Hepatocyte (in vitro differentiated cells): Measurements from ENCODE around the gene SPECC1. TPM values are rescaled to one million over a fixed set of nuclear protein-coding genes. Genes with fewer than 3 reads are reported as not detected.

Experiments used
- DNase-seq: peaks from one replicate; pipeline ENCODE4 v3.0.0-alpha.2; 2016; ENCODE audit warnings: low spot score
- H2AFZ ChIP-seq: fragments of 200-600 bp; sonication (generic); 2 replicates; pipeline ENCODE4 v1.6.0; 2016; ENCODE audit warnings: antibody characterized with exemption, mild to moderate bottlenecking
- H3K27ac ChIP-seq: fragments of 200-600 bp; sonication (generic); 2 replicates; pipeline ENCODE4 v1.5.1; 2016; ENCODE audit warnings: mild to moderate bottlenecking
- H3K27me3 ChIP-seq: fragments of 200-600 bp; sonication (generic); 2 replicates; pipeline ENCODE4 v1.6.1; 2016
- H3K36me3 ChIP-seq: fragments of 200-600 bp; sonication (generic); replicated peaks from 2 replicates; pipeline ENCODE4 v1.5.1; 2016; ENCODE audit warnings: low read depth; ENCODE audit not compliant: insufficient read depth
- H3K4me1 ChIP-seq: fragments of 200-600 bp; sonication (generic); 2 replicates; pipeline ENCODE4 v1.5.1; 2016; ENCODE audit warnings: mild to moderate bottlenecking, moderate library complexity; ENCODE audit not compliant: insufficient read depth
- H3K4me2 ChIP-seq: fragments of 200-600 bp; sonication (generic); 2 replicates; pipeline ENCODE4 v1.6.0; 2016
- H3K4me3 ChIP-seq: fragments of 200-600 bp; sonication (generic); 2 replicates; pipeline ENCODE4 v1.5.1; 2016; ENCODE audit warnings: mild to moderate bottlenecking
- H3K79me2 ChIP-seq: fragments of 200-600 bp; sonication (generic); 2 replicates; pipeline ENCODE4 v1.6.0; 2017; ENCODE audit warnings: mild to moderate bottlenecking
- H3K9me2 ChIP-seq: fragments of 200-600 bp; sonication (generic); replicated peaks from 2 replicates; pipeline ENCODE4 v1.6.0; 2017; ENCODE audit warnings: mild to moderate bottlenecking; ENCODE audit not compliant: insufficient read depth
- H3K9me3 ChIP-seq: fragments of 200-600 bp; sonication (generic); 2 replicates; pipeline ENCODE4 v1.5.1; 2016; ENCODE audit warnings: low read depth, mild to moderate bottlenecking
- H4K20me1 ChIP-seq: fragments of 200-600 bp; sonication (generic); 2 replicates; pipeline ENCODE4 v1.6.0; 2016; ENCODE audit warnings: mild to moderate bottlenecking; ENCODE audit not compliant: insufficient read depth, poor library complexity, severe bottlenecking
- CTCF ChIP-seq: fragments of 200-600 bp; sonication (generic); IDR thresholded peaks from 2 replicates; pipeline ENCODE4 v1.5.1; 2016; ENCODE audit warnings: antibody characterized with exemption, mild to moderate bottlenecking; ENCODE audit not compliant: poor library complexity
- EZH2 ChIP-seq: fragments of 200-600 bp; sonication (generic); IDR thresholded peaks from 2 replicates; pipeline ENCODE4 v1.6.1; 2016; ENCODE audit warnings: antibody characterized with exemption, mild to moderate bottlenecking, borderline replicate concordance
- EZH2phosphoT487 ChIP-seq: fragments of 200-600 bp; sonication (generic); IDR thresholded peaks from one replicate; pipeline ENCODE4 v1.6.1; 2018; ENCODE audit warnings: antibody characterized with exemption, mild to moderate bottlenecking, low read depth, moderate library complexity; ENCODE audit not compliant: unreplicated experiment, severe bottlenecking
- WGBS: methylation state at CpG from one replicate; pipeline ENCODE4 v1.1.6; 2016; ENCODE audit warnings: low lambda C conversion rate; ENCODE audit errors: missing lambda C conversion rate; 5-methylcytosine and 5-hydroxymethylcytosine counted together
- polyA plus RNA-seq: library from polyadenylated mRNA; unstranded; fragments of >200 nt; fragmentation: Nextera tagmentation; extraction: Ambion mirVana; gene quantifications from 2 replicates; pipeline ENCODE4 v1.2.1, GENCODE V29; 2016
- total RNA-seq: library from RNA; depleted of rRNA; stranded (reverse); fragments of >200 nt; gene quantifications from 2 replicates; pipeline ENCODE4 v1.2.3, GENCODE V29; 2014

SPECC1 gene
- total and polyA plus RNA-seq, 2 experiments from 2014 or later, result 20.4 to 57.5 TPM

GRCh38 chr17:20009052-20009301, 182 bp upstream of the SPECC1 start:
- Histone ChIP-seq H3K9me3 (no peaks in the 10 kb centered on the region), H3K9me2 (no peaks in the 10 kb centered on the region), H3K79me2 (no peaks in the 10 kb centered on the region), H3K4me1 (no peaks in the 10 kb centered on the region), H3K27ac (no peak overlapping the region), H3K36me3 (no peaks in the 10 kb centered on the region), H3K4me3 (peak overlapping the region; percentile 89), H4K20me1 (no peaks in the 10 kb centered on the region), H2AFZ (peak overlapping the region; percentile 100), H3K27me3 (peaks cover 65% of the 10 kb centered on the region), H3K4me2 (peak overlapping the region; percentile 99)
- WGBS, result 2% methylated on average over 17 of the region's 18 CpGs
- no peak for TF ChIP-seq CTCF
- DNase-seq, result no peak

DNA sequence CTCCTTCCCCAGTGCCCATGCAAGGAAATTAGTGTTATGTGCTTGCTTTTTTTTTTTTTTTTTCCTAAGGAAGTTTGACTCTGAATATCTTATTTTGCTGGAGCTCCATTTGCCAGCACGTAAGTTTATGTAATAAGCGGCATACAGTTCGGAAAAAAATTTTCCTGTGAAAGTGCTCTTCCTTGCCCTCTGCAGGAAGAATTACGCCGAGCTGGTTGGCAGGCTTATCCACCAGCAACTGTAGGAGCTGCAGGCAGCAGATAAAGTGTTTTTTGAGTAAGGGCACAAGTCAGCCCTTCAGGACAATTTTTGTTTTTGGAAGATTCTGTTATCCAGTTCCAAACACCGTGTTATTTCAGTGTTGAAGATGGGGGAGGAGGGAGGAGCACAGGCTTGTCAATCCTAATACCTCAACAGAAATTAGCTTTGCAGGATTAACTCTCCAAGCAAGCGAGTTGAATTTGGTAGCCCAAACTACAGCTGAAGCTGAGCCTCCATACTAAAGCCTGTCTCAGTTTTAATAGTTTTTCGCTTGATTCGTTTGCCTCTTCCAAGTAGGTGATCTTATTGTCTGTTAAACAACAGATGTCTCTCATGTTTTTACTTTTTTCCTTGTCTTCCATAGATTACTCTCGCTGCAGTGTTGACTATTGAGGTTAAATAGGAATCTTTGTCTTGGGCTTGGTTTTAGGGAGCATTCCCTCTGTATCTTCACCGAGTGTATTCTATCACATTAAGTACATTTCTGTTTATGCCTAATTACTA, 1.1 kb downstream of the SPECC1 start:
- no peaks in the 10 kb centered on the region for H4K20me1 ChIP-seq
- H3K4me1 ChIP-seq, result no peaks in the 10 kb centered on the region
- no peaks in the 10 kb centered on the region for H3K36me3 ChIP-seq
- H3K79me2 ChIP-seq, result no peaks in the 10 kb centered on the region
- peak overlapping the region; percentile 89 for H3K4me3 ChIP-seq
- WGBS, result 24% methylated on average over 11 of the region's 11 CpGs
- H3K9me2 ChIP-seq, result no peaks in the 10 kb centered on the region
- no peak for TF ChIP-seq EZH2
- TF ChIP-seq EZH2phosphoT487, result no peak
- peak; percentile 58 for TF ChIP-seq CTCF
- H3K4me2 ChIP-seq, result peak overlapping the region; percentile 99
- H3K9me3 ChIP-seq, result no peaks in the 10 kb centered on the region
- H3K27ac ChIP-seq, result no peak overlapping the region
- peaks cover 60% of the 10 kb centered on the region for H3K27me3 ChIP-seq
- peak overlapping the region; percentile 80 for H2AFZ ChIP-seq
- DNase-seq, result peak; percentile 78

DNA sequence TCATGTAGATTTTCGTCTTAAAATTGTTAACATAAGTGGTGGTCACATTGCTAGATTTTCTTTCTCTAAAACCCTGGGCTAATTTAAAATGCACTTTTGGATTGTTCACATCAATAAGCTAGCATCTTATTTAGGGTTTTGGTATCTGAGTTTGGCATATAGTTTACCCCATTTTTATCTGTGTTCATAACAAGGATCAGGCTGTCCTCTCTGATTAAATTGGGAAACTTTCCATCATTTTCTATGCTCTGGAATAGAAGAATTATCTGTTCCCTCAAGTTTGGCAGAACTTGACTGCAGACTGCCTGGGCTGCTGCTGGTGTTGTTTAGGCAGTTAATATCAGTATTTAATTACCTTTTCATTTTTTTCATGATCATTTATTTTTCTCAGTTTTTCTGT, 1.8 kb downstream of the SPECC1 start:
- H3K9me2 ChIP-seq, result no peaks in the 10 kb centered on the region
- H3K27me3 ChIP-seq, result peaks cover 57% of the 10 kb centered on the region
- 90% methylated on average over 1 of the region's 1 CpG for WGBS

More for the DNA sequence above, 1.8 kb downstream of the SPECC1 start:
- no peaks in the 10 kb centered on the region for H3K79me2 ChIP-seq
- no peaks in the 10 kb centered on the region for H4K20me1 ChIP-seq
- no peak overlapping the region for H3K4me3 ChIP-seq
- DNase-seq, result no peak
- no peak overlapping the region for H2AFZ ChIP-seq
- no peaks in the 10 kb centered on the region for H3K36me3 ChIP-seq
- no peak overlapping the region for H3K4me2 ChIP-seq
- H3K4me1 ChIP-seq, result no peaks in the 10 kb centered on the region
- TF ChIP-seq EZH2phosphoT487 (no peak), CTCF (no peak), EZH2 (no peak)
- H3K9me3 ChIP-seq, result no peaks in the 10 kb centered on the region
- H3K27ac ChIP-seq, result no peak overlapping the region
